Loucy (cell line): ENCODE measurements around the gene MRPS12.

Experiments
- H2AFZ ChIP-seq: fragments of 200-600 bp; sonication (generic); 2 replicates; pipeline ENCODE4 v1.6.0; 2016; ENCODE audit warnings: antibody characterized with exemption, mild to moderate bottlenecking, low read length, moderate library complexity
- H3F3A ChIP-seq: fragments of 200-600 bp; 2 replicates; pipeline ENCODE4 v1.6.0; 2016; ENCODE audit warnings: antibody characterized with exemption, low read depth, mild to moderate bottlenecking
- H3K27me3 ChIP-seq: fragments of 200-600 bp; sonication (generic); 2 replicates; pipeline ENCODE4 v1.6.1; 2014; ENCODE audit warnings: low read length, mild to moderate bottlenecking; ENCODE audit not compliant: insufficient read depth, poor library complexity, severe bottlenecking
- H3K36me3 ChIP-seq: fragments of 200-600 bp; sonication (generic); 2 replicates; pipeline ENCODE4 v1.6.1; 2016; ENCODE audit warnings: low read length; ENCODE audit not compliant: insufficient read depth
- H3K4me1 ChIP-seq: fragments of 200-600 bp; sonication (generic); 2 replicates; pipeline ENCODE4 v1.5.1; 2014; ENCODE audit warnings: low read length, mild to moderate bottlenecking; ENCODE audit not compliant: insufficient read depth, poor library complexity, severe bottlenecking
- H3K4me2 ChIP-seq: fragments of 200-600 bp; sonication (generic); 2 replicates; pipeline ENCODE4 v1.6.0; 2014; ENCODE audit warnings: antibody characterized with exemption, low read length, low read depth, mild to moderate bottlenecking; ENCODE audit not compliant: poor library complexity, severe bottlenecking
- H3K4me3 ChIP-seq: fragments of 200-600 bp; sonication (generic); 2 replicates; pipeline ENCODE4 v1.5.1; 2014; ENCODE audit warnings: low read length, mild to moderate bottlenecking, mixed read lengths; ENCODE audit not compliant: poor library complexity, severe bottlenecking
- H3K79me2 ChIP-seq: fragments of 200-600 bp; sonication (generic); 2 replicates; pipeline ENCODE4 v1.6.1; 2014; ENCODE audit warnings: low read length; ENCODE audit not compliant: insufficient read depth
- H3K9ac ChIP-seq: fragments of 200-600 bp; sonication (generic); 2 replicates; pipeline ENCODE4 v1.6.0; 2014; ENCODE audit warnings: mild to moderate bottlenecking, low read depth, low read length, moderate library complexity; ENCODE audit not compliant: poor library complexity, severe bottlenecking
- H3K9me2 ChIP-seq: fragments of 200-600 bp; sonication (generic); replicated peaks from 2 replicates; pipeline ENCODE4 v1.6.1; 2016; ENCODE audit warnings: low read depth, low read length, mixed read lengths
- H3K9me3 ChIP-seq: fragments of 200-600 bp; sonication (generic); 2 replicates; pipeline ENCODE4 v1.6.1; 2014; ENCODE audit warnings: mild to moderate bottlenecking, antibody characterized with exemption, low read length, low read depth; ENCODE audit not compliant: insufficient read depth
- H4K20me1 ChIP-seq: fragments of 200-600 bp; sonication (generic); 2 replicates; pipeline ENCODE4 v1.6.0; 2014; ENCODE audit warnings: antibody characterized with exemption, low read length, mild to moderate bottlenecking; ENCODE audit not compliant: insufficient read depth, poor library complexity, severe bottlenecking
- CTCF ChIP-seq: fragments of 200-600 bp; sonication (generic); conservative IDR thresholded peaks from 2 replicates; pipeline ENCODE4 v1.5.1; 2014; ENCODE audit warnings: mild to moderate bottlenecking, antibody characterized with exemption, low read length
- EZH2phosphoT487 ChIP-seq: fragments of 200-600 bp; IDR thresholded peaks from 2 replicates; pipeline ENCODE4 v1.6.1; 2018; ENCODE audit warnings: antibody characterized with exemption, mild to moderate bottlenecking, moderate library complexity, borderline replicate concordance

MRPS12 gene

DNA sequence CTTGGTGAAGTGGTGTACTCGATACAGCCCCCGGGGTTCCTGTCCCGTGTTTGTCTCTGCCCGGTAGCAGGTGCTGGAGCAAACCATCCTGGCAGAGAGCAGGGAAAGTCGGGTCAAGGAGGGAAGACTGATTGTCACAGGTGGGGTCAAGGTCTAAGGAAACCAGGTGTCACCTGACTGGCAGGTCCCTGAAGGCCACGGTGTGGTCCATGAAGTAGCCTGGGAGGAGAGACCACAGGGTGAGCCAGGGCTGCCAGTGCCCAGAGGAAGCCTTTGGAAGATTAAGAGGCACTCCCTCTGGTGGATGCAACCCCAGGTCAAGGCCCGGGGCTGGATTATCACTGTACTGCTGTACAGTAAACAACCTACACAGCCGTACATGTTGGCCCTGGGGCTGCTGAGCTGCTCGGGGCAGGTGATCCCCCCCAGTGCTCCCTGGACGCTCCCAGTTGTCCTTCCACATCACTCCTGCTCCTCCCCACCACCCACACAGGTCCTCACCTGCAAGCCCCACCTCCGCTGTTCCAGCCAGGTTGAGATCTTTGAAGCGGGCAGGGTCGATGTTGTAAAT, 12.7 kb upstream of the MRPS12 start:
- Histone ChIP-seq H3F3A (no peaks in the 10 kb centered on the region), H3K9ac (no peak overlapping the region), H3K9me2 (no peaks in the 10 kb centered on the region), H3K27me3 (no peaks in the 10 kb centered on the region), H3K79me2 (no peaks in the 10 kb centered on the region), H3K36me3 (peaks cover 3% of the 10 kb centered on the region; the same call in 1 of the 2 replicates), H3K4me1 (peaks cover 3% of the 10 kb centered on the region), H3K4me3 (no peak overlapping the region), H4K20me1 (no peaks in the 10 kb centered on the region), H3K9me3 (no peaks in the 10 kb centered on the region), H3K4me2 (no peak overlapping the region), H2AFZ (no peak overlapping the region)
- TF ChIP-seq CTCF (no peak; the same call in 1 of the 2 replicates), EZH2phosphoT487 (no peak)

GRCh38 chr19:38918526-38918925, 12.2 kb upstream of the MRPS12 start:
- H2AFZ ChIP-seq = no peak overlapping the region
- H3K9ac ChIP-seq = no peak overlapping the region
- H3K4me2 ChIP-seq = no peak overlapping the region
- no peaks in the 10 kb centered on the region for H3K9me2 ChIP-seq
- H3F3A ChIP-seq = no peaks in the 10 kb centered on the region
- TF ChIP-seq EZH2phosphoT487 (no peak), CTCF (no peak)
- H4K20me1 ChIP-seq = no peaks in the 10 kb centered on the region
- no peaks in the 10 kb centered on the region for H3K27me3 ChIP-seq
- H3K4me3 ChIP-seq = no peak overlapping the region
- H3K36me3 ChIP-seq = peaks cover 3% of the 10 kb centered on the region; the same call in 1 of the 2 replicates
- H3K4me1 ChIP-seq = no peaks in the 10 kb centered on the region
- no peaks in the 10 kb centered on the region for H3K9me3 ChIP-seq
- H3K79me2 ChIP-seq = no peaks in the 10 kb centered on the region

DNA sequence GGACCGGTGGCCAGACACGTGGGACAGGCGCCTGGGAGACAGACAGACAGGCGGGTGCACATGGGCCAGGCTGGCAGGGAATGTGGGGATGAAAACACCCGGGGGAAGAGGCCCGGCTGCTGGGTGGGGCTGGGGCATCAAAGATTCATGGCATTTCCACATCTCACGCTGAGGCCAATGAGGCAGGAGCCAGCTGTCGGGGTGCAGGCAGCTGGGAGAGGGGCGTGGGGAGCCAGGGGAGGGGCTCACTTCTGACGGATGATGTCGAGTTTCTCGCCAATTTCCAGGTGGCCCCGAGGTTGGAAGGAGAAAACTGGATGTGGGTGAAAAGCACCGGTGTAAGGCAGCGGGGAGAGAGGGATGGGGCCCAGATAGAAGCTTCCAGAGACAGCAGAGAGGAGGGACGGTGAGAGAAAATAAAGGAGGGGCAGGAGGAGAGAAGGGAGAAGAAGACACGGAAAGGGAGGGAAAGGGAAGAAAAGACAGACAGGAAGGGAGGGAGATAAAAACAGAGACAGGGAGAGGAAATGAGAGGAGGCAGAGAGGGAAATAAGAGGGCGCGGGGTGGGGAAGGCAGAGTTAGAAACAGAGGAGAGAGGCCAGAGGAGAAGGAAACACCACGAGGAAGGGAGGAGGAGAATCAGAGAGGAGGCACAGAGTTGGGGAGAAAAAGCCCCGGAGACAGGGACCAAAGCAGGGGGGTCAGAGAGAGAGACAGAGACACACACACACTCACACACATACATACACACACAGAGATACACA, 10.7 kb upstream of the MRPS12 start:
- no peak overlapping the region for H3K9ac ChIP-seq
- H3K36me3 ChIP-seq = peaks cover 10% of the 10 kb centered on the region; the same call in 1 of the 2 replicates
- H2AFZ ChIP-seq = no peak overlapping the region
- no peaks in the 10 kb centered on the region for H3K9me3 ChIP-seq
- H3K79me2 ChIP-seq = no peaks in the 10 kb centered on the region
- TF ChIP-seq EZH2phosphoT487 = no peak
- H3K4me2 ChIP-seq = no peak overlapping the region
- H3K27me3 ChIP-seq = no peaks in the 10 kb centered on the region
- H3K4me1 ChIP-seq = no peaks in the 10 kb centered on the region
- H3F3A ChIP-seq = no peaks in the 10 kb centered on the region
- H3K4me3 ChIP-seq = no peak overlapping the region
- H3K9me2 ChIP-seq = no peaks in the 10 kb centered on the region
- no peaks in the 10 kb centered on the region for H4K20me1 ChIP-seq
